ENCODE results near the gene NTMT1.

NTMT1 gene

DNA sequence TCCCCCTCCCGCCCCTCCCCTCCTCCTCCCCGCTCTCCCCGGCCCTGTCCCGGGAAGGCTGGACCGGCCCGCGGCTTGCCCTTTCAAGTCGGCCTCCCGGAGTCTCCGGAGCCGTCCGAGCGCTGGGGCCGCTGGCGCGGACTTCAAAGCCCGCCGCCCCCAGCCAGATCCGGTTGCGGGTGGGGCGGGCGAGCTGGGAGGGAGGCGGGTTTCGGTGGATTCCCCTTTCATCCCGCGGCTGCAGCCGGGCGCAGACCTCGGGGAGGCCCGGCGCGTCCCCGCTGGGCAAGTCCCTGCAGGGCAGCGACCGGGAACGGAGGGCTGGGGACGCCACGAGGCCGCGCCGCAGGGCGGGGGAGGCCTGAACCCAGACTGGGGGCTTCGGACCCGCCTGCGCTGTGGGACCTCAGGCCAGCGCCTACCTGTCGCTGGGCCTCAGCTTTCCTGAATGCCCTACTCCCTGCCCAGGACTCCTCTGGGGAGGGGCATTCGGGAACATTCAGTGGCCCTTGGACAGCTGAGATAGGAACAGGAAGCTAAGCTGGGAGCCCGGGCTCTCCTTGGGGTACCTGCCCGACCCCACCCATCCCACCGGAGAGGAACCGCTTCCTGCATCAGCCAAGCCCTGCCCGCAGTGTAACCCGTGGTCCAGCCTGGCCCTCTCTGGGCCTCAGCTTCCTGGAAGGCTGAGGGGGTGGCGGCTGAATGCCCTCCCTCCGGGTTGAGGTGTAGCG is 28.4 kb upstream of the NTMT1 start:
- DNase-seq = no peak

DNA sequence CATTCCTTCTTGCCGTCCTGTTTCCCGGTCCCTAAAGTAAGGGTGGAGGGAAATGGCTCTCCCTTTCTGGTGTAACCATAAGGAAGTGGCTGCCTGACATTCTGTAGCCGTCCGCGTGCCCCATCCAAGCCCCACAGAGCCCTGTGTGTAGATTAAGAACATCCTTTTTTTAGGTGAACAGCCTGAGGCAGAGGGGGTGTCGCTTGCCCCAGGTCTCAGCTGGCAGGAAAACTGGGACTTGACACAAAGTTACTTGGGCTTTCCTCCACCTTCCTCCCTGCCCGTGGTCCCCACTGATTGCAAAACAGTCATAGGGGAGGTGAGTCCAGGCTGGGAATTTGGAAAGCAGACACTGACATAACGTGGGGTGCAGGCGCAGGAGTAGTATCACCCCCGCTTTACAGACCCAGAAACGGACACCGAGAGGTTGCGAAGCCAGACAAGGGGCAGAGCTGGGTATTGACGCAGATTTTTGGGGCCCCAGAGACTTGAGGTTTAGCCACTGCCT is 27.8 kb upstream of the NTMT1 start:
- no peak for DNase-seq

DNA sequence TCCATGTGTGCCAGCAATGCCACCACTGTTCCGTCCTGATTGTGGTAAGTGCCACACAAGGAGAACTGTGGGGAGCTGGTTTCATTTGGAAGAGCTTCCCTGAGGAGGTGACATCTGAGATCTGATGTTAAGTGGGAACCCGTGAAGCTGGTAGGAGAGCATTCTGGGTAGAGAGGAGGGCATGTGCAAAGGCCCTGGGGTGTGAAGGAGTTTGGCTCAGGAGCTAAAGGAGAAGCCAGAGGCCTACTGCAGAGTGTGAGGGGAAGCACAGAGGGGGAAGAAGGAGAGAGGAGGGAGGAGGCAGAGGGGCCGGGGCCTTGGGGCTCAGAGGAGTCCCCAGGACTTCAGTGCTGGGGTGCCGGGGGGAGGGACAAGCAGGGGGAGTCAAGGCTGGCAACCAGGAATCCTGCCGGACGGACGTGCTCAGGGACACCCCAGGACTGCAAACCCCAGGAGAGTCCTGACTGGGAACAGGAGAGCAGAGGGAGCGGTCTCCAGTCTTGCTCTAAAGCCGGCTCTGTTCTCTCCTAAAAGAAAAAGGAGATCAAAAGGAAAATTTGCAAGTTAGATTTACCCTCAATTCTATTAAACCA is 24.8 kb upstream of the NTMT1 start:
- no peak for DNase-seq

DNA sequence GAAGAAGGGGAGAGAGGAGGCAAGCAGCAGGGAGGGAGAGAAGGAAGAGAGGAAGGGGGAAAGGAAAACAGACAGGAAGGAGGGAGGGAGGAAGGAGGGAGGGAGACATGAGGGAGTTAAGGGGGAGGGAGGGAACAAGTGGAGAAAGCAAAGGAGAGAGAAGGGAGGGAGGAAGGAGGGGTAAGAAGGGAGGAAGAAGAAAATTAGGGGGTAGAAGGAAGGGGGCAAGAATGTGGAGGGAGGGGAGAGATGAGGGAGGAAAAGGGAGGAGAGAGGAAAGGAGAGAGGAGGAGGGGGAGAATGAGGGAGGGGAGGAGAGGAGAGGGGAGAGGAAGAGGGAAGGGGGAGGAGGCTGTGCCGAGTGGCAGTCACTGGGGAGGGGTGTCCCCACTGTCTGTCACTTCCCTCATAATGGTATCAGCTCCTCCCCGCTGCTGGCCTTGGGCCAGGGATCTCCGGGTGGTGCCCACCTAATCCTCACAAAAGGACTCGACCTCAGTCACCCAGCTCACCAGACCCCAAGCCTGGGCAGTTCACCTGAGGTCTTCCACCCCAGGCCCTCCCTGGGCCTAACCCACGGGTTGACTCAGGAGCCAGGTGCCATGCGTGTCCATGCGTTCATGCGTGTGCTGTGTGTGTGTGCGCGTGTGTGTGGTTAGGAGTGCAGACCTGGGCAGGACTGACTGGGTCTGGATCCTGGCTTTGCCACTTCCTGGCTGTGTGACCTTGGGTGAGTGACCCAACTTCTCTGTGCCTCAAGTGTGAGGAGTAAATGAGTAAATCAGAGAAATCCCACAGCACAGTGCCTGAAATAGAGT is 23.2 kb upstream of the NTMT1 start:
- DNase-seq = no peak

DNA sequence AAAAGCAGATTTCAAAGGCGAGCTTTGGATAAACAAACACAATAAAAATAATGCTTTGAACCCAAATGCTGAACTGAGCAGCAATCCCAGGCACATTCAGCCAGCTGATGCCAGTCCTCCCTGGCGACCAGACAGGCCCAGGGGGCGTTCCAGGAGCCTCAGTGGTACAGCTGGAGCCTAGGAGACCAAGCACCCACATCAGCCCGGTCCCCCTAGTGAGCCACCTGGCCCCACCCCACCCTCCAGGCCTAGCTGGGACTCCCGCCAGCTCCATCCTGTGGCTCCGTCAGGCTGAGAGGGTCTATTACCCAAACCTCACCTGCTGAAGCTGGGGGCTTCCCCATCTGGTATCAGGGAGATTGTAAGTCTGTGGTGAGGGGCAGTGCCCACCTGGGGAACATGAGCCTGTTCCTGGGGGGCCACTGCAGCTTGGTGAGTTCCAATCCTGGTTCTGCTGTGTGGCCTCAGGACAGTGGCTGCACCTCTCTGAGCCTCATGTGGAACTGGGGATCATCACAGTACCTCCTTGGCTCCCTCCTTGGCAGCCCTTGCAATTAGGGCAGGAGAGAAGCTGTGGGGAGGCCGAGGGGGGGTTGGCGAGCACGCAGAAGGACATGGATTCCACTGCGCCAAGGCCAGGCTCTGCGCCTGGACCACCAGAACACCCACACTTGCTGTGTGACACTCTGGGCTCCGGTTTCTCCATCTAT is 21.8 kb upstream of the NTMT1 start:
- no peak for DNase-seq

DNA sequence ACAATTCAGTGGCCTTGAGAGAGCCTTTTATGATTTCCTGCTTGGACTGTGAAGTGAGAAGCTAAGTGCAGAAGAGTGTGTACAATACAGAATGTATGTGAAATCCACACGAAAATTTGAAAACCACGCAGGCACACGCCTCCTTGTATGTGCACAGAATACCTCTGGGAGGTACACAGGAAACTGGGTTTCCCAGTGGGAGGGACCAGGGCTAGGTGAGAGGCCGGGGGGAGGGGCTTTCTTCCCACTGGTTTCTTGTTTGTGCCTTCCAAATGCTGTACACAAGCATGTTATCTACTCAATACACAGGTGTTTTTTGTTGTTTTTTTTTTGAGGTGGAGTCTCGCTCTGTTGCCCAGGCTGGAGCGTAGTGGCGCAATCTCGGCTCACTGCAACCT is 21.2 kb upstream of the NTMT1 start:
- DNase-seq = no peak

DNA sequence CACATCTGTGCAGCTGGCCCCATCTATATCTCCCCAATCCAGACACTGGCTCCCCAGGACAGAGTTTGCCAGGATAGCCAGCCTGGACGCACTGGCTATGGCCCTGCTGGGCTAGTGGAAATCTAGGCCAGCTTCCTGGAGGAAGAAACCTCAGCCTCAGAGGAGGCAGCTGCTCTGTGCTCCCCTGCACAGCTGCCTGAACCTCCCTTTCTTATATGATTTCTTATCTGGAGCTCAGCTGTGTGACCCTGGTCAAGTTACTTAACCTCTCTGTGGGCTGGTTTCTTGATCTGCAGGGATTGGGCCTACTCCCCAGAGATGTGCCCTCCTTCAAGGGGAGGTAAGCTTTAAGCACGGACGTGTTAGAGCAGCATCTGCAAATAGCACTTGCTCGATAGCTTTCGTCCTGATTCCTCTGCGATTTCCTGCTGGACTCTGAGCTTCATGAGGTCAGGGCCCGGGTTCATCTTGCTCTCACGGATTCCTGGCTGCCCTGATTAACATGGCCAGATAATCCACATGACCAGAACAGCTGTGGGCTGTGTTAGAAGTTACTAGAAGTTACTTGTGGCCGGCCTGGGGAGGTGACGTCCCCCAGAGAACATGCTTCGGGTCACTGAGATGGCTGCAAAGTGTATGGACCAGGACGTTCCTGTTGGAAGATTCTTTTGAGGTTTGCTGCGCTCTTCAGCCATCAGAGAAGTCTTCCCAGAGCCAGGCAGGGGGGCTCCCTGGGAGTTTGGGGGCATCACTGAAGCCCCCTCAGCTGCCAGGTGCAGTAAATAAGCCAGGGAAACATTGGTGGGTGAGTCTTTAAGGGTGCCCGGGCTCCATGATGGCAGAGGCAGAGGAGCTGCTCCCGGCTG is 19.6 kb upstream of the NTMT1 start:
- no peak for DNase-seq

DNA sequence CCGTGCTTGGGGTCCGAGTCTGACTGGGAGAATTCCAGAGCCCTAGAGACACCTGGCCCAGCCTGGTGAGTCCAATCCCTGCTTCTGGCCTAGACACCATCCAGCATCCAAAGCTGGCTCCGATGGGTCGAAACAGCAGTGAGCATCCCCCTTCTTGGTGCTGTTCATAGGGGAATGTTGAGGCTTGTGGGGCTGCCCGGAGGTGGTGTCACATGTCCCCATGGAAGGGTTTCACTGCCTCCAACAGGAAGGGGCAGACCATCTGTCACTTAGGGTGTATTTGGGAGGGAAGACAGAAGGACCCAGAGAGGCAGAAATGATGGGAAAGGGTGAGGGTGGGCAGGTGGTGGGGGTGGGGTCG is 19.0 kb upstream of the NTMT1 start:
- DNase-seq = no peak

DNA sequence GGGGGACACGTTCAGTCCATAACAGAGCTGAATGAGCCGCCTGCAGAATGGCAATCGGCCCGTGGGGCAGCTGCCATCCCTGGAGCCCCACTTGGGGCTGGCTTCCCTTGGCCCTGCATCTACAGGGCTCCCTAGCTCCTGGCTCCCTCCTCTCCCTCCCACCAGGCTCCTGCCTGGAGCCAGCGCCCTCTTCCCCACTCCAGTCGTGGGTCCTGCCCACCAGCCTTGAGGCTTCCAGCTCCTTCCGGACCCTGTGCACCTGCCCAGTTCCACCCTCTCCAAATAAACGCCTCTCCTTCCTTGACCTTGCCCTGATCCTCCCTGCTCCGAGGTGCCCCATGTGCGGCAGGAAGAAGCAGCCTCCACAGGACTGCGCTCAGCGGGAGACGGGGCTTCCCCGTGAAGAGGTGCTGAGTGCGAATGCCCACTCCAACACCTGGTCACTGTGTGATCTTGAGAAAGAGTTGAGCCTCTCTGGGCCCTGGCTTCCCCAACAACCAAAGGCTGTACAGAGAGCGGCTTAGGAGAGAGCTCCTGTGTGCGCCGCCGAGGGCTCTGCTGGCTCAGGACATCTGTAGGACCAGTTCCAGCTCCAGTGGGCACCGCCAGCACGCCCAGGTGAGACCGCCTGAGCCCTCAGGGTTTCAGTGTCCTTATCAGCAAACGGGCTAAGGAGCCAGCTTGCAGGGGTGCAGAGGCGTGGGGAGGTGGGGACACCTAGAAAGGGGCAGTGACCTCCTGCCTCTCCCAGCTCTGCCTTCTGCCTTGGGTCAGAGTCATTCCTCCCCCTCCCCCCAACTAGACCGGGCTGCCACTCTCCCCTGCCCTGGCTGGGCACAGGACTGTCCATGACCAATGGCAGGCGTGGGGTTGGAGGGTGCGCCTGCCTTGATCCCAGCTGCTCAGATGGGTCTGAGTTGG is 17.1 kb upstream of the NTMT1 start:
- no peak for DNase-seq

DNA sequence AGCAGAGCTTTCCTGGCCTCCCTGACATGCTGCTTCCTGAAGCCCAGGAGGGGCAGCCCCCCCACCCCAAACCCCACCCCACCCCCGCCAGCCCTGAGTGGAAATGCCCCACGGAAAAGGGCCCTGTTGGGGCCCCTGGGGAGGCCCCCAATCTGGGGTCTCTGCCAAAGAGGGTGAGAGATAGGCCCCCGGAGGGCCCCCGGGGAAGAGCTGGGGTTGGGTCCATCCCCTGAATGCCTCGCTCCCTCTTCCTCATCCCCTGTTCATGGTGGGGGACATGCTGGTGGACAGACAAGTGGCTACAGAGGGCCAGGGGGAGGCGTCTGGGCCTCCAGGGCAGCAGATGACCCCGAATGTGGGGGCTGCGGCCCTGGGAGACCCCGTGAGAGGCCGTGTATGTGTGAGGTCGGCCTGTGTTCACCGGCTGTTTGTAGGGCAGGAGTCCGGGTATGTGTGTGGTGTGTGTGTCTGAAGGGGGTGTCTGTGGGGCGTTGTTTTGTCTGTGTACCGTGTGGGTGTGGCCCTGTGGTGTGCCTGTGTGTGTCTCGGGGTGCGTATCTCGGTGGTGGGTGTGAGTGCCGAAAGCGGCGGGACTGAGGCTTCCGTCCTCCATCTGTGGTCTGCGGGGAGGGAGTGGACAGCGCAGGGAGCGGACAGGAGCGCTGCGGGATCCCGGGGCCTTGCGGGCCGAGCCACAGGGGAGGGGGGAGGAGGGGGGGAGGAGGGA is 16.3 kb upstream of the NTMT1 start:
- no peak for DNase-seq

DNA sequence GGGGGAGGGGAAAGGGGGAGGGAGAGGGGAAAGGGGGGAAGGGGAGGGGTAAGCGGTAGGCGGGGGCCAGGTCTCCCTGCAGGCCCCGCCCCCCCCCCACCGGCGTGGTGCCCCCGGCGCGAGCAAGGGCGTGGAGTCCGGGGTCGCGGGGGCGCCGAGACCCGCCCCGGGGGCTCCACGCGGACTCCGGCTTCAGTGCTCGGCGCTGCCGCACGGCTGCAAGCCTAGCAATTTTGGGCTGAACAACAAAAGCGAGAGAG is 15.8 kb upstream of the NTMT1 start:
- DNase-seq = no peak

DNA sequence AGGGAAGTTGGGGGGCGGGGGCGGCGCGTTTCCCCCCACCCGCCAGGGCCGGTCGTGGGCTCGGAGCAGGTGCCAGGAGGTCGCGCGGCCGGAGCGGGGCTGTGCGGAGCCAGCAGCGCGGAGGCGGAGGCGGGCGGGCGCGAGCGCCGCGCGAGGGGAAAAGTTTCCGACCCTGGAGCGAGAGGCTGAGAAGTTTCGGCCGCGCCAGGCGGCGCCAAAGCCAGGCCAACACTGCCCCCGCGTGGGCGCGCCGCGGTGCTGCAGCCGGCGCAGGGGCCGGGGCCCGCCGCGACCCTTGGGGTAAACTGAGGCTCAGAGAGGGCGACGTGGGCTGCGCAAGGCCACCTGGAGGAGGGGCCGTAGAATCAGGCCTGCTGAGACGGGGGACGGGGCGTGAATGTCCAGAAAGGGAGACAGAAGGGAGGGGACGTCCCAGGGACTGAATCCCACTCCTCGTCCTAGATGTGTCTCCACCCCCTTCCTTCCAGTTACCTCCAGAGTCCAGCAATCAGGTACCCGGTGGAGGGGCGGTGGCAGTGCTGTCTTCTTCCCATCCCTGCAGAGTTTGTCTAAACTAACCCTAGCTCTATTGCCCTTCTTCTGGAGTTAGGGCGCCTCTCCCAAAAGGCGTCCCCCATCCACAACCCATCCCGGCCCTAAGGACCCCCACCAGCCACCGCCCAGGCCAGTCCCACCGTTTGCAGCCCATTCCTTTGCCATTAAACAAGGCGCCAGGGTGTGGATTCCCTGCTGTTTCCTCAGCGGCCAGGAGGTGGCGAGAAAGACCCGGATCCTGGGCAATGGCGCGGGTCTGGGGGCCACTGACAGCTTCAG is 15.3 kb upstream of the NTMT1 start:
- peak; percentile 89 for DNase-seq

DNA sequence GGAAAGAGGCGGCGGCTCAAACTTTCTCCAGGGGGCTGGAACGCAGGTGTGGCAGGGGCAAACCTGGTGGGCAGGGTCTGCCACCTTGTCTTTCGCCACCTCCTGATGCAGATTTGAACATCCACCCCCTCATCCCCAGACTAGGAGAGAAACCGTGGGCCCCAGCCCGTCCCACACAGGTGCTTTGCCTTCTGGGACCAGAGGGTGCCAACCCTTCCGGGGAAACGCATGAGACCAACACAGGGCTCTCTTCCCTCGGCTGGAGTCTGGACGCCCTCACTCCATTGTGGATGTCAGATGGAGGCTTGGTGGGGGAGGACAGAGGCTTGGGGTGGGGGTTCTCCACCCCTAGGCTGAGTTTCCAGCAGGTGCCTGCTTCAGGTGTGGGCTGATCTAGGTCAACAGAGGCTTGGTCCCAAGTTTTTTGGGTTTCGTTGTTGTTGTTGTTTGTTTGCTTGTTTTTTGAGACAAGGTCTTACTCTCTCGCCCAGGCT is 14.6 kb upstream of the NTMT1 start:
- no peak for DNase-seq

DNA sequence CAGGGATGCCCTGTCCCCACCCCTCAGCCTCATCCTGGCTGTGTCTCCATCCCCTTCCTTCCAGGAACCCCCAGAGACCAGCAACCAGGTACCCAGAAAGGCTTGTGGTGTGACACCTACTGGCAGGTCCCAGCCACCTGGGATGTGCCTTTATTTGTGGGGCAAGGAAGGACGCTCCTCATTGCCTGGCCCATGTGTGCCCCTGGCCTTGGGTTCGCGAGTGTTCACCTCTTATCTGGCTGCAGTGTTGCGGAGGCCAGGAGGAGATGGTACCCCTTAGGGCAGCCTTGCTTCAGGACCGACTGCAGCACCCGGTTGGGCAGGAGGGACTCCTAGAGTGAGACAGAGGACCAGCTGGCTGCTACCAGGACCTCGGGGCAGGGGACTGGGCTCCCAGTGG is 13.8 kb upstream of the NTMT1 start:
- no peak for DNase-seq

DNA sequence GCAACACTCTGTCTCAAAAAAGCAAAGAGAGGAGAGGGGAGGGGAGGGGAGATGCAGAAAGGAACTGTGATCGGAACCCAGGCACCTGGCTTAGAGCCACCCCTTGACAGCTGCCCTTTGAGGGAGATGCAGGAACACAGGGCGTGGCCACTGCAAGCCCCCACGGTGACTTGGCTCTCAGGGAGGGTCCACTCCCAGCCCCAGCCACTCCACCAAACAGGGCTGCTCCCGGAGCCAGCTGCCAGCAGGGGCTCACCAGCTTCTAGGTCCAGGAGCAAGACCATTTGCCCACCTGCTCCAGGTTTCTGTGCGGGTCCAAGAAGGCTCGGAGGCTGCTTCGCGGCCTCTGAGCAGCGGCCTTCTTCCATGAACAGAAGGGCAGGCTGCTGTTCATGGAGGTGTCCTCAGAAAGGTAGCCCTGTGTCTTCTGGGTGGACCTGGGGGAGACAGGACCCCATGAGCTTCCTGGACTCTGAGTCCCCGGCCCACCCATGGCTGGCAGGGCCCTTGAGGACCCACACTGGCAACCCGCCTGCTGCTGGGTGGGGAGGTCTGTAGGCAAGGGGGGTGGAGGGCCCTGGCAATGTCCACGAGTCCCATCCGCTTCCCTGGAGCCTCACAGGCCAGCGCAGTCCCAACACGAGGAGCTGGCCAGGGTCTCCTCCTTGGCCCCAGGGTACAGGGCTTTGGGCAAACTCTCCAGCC is 13.0 kb upstream of the NTMT1 start:
- no peak for DNase-seq

DNA sequence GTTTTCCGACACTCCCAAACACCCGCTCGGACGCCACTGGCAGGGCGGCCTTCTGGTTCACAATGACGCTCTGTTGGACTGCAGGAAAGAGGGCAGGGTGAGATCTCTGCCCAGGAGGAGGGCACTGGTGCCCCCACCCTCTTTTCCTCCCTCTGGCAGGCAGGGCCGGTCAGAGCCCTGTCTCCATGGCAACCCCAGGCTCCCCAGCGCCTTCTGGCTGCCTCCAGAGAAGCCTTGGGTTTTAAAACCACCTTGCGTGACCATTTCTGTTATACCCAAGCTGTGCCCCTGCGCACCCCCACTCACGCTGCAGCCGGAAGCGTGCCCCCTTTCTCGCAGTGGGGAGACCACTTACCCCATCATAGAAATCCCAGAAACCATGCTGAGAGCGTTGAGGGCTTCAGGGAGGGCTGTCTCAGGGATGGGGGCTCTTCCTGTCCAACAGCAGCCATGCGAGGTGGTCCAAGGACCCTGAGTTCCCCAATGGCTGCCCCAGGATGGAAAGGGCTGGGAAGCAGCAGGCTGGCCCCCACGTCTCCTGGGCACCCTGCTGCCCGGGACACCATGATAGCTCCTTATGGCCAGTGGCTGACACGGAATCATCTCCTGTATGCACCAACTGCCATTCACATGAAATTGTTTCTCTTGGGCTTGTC is 12.3 kb upstream of the NTMT1 start:
- no peak for DNase-seq

DNA sequence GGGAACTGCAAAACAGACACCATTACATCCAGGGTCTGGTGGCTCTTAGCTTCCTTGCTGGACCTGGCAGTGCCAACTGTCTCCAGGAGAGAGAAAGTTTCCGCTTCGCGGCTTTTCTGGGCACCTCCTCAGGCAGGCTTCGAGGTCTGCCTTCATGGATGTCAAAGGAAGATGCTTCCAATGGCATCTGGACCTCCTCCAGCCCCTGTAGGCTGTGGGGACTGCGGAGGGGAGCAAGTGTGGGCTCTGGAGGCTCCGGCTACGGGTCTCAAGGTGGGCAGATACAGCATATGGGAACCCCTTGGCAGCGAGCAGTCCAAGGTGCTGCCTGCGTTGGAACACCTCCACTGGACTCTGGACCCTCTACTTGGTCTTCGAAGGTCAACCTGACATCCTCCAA is 11.0 kb upstream of the NTMT1 start:
- DNase-seq = no peak

Measured in activated CD8-positive, alpha-beta memory T cell treated with anti-CD3 and anti-CD28 coated beads, Interleukin-2, amount 50 U/mL, for 48 hours (primary cell).